Activated T-helper 1 cell treated with Interleukin-2 at 50 U/mL for 16 hours (primary cell): Measurements from ENCODE around the gene KIAA2012.
"Not testable (repeated sequence)": the region's sequence is repeated elsewhere in the genome, so short reads cannot be mapped to it uniquely, and the experiment has no call there.

Source experiments
- DNase-seq: peaks from one replicate; pipeline ENCODE4 v3.0.0-alpha.2; 2020; ENCODE audit warnings: low read depth

The KIAA2012 gene

DNA sequence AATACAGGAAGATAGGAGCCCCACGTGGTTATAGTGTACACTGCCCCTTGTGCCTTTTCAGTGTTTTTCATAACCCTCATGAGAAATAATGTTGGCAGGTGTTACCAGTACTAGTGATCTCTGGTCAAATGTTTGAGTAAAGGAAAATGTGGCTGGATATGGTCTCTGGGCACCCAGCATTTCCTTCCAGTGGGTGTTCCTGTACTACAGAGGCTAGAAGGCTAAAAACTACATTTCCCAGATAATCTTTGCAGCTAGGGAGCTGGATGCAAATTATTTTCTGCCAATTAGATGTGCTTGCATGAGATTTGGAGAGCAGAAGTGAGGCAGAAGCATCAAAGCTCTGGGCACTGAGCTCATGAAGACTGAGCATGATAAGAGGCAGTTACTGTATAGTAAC, 45.1 kb downstream of the KIAA2012 start:
- no peak for DNase-seq

DNA sequence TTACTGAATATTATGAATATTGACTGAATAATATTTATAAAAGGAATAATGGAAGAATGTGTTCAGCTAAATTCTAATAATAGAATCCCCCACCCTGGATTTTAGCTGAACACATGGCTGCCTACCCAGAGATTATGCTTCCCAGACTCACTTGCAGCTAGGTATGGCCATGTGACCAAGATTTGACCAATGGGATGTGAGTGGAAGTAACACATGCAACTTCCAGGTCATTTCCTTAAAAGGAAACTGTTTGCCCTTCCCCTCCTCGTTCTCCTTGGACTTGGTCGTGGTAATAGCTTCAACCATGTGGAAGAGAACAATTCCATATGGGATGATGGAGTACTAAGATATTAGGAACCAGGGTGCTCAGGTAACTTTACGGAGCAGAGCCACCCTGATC, 47.8 kb downstream of the KIAA2012 start:
- DNase-seq = no peak

- DNase-seq = no peak
Observed at GRCh38 chr2:202121532-202122162, 48.6 kb downstream of the KIAA2012 start.

GRCh38 chr2:202122163-202122540, 49.1 kb downstream of the KIAA2012 start:
- no peak for DNase-seq

DNA sequence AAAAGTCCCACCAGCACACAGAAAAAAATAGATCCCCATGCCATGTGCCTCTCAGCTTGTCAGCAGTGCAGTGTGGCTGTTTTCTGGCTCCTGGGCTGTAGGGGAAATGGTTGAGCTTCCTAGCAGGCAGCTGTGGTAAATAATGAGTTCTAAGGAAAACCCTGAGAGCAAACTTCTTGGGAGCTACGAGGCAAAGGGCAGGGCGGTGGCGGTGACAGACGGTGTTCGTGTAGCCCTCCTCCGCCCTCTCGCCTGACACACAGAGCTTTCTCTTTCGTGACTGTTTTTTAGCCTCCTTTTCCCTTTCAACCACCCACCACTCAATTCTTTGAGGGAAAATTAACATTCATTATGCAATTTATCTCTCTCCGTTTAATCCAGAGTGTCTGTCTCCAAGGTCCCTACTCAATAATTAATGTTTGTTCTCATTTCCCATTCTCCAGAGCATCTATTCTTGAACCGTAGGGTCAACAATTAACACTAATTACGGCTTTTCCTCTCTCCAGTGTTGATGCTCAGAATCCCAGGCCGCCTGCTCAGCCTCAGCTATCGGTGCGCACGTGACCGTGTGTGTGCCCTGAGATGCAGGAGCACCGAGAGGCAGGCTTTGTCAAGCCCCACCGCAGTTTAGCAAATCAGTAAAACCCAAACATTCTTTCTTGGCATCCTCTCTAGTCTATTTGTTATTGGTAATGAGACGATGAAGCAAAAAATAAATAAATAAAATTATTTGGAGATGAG, 50.1 kb downstream of the KIAA2012 start:
- DNase-seq = no peak

DNA sequence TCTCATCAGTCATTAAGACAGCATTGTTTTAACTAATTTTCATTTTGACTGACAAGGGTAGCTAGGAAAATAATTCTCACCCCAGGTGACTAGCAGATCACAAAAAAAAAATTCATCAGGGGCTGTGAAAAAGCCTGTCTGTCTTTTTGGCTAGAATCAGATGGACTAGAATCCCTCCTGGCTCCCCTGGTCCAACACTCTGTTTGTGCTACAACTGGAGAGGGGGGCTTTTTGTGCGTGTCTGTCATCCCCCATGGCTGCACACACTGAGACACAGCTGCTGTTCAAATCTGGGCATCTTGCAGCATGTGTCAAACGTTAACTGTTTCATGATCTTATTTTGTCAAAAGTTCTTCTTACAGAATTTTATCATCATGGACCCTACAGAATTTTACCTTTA, 51.2 kb downstream of the KIAA2012 start:
- DNase-seq = no peak

GRCh38 chr2:202127687-202128331, 54.8 kb downstream of the KIAA2012 start:
- DNase-seq = no peak

- DNase-seq = no peak
Observed at GRCh38 chr2:202129841-202130240, 56.8 kb downstream of the KIAA2012 start.

- no peak for DNase-seq
Observed at GRCh38 chr2:202133200-202133908, 60.3 kb downstream of the KIAA2012 start.

GRCh38 chr2:202133909-202134265, 60.8 kb downstream of the KIAA2012 start:
- DNase-seq = no peak

DNA sequence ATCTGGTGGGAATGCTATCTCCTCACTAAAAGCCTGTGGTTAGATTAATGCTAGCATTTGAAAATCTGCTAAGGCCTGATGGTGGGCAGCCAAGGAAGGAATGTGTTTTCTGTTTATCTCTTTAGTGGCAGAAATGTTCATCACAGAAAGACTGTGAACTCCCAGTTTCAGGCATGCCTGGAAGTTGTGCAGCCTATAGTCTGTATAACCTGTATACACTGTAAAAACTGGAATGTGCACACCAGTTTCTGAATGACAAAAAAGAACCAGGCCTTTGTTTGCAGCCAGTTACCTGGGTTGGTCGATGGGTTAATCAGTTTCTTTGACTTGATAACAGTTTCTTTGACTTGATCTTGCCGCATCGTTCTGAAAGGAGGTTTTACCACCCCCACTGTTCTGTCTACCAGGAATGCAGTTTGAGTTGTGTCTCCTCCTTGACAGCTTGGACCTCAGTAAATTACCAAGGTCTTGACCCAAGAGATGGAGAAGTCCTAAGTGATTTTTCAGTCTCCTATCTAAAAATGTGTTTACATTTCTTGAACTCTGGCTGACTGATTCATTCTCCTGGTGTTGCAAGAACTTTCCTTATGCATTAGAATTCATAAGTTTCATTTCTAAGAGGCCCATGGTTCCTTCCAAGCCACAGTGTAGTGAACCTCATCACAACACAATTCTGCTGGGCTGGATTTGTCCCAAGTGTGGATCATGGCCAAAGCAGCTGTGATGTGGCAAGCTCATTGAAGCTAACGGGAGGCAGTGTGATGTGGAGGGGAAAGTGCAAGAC, 62.2 kb downstream of the KIAA2012 start:
- no peak for DNase-seq

DNA sequence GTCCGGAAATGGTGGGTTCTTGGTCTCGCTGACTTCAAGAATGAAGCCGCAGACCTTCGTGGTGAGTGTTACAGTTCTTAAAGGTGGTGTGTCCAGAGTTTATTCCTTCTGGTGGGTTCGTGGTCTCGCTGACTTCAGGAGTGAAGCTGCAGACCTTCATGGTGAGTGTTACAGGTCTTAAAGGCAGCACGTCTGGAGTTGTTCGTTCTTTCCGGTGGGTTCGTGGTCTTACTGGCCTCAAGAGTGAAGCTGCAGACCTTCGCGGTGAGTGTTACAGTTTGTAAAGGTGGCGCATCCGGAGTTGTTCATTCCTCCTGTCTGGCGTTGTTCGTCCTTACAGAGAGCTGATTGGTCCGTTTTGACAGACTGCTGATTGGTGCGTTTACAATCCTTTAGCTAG, 63.0 kb downstream of the KIAA2012 start:
- DNase-seq = not testable (repeated sequence)

GRCh38 chr2:202136526-202136925, 63.5 kb downstream of the KIAA2012 start:
- no peak for DNase-seq

GRCh38 chr2:202140522-202141252, 67.6 kb downstream of the KIAA2012 start:
- no peak for DNase-seq

- DNase-seq = no peak
Observed at GRCh38 chr2:202141329-202141947, 68.4 kb downstream of the KIAA2012 start.

GRCh38 chr2:202142540-202142939, 69.5 kb downstream of the KIAA2012 start:
- DNase-seq = no peak

GRCh38 chr2:202147775-202148174, 74.7 kb downstream of the KIAA2012 start:
- DNase-seq = no peak

DNA sequence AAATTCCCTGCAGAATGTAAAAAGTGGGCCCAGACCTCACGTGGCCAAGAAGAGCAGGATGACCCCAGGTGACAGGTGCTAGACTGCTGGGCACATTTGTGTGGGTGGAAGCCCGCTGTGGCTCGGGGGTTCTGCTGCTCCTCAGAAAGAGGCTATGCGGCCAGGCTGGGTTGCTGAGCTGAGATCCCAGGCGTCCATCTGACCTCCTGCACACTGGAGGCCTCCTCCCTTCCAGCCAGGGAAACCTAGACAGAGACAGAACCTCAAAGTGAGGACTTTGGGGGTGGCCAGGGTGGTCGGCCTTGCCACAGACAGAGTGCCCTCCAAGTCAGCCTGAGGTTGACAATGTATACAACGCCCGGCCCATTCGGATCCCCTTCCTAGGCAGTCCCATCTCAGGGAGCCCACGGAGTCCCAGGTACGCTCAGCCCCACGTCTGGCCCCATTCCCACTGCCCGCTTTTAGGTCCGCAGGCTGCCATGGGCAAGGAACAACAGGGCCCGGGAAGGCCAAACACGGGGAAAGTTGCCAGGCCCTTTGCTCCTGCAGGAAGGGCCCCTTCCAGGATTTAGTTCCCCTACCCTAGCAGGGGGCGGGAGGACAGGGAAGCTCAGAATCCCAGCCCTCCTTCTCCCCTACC, 75.6 kb downstream of the KIAA2012 start:
- DNase-seq = no peak

DNA sequence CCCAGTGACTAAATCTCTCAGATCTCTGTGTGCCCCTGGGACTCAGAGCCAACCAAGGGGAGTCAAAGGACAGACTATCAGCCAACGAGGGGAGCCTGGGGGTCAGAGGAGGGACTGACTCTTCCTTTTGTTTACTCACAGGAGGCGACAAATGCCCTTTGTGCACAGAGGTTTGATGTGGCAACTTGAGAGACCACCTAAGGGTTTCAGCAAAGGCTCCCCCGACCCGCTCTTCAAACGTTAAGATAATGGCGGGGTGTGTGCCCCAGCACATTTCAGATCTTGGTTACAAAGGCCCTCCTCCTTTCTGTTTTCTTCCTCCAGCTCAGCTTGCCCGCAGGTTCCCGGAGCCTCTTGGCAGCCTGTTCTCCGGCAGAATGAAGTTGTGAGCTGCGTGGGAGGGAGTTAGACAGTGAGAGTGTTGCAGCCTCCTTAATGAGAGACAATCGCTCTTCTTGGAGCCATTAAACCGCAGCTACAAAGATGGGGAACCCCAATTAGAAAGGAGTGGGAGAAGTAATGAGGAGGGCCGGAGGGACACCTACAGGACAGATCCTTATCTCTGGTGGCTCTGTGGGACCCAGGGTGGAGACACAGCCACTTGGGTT, 76.2 kb downstream of the KIAA2012 start:
- no peak for DNase-seq

GRCh38 chr2:202149936-202150335, 76.9 kb downstream of the KIAA2012 start:
- no peak for DNase-seq
